NCI-H510A treated with DMSO at 0.1 percent for 48 hours (cell line): ENCODE measurements around the gene HIGD2B.
"Not testable (repeated sequence)": the region's sequence is repeated elsewhere in the genome, so short reads cannot be mapped to it uniquely, and the experiment has no call there.

Experiments used
- DNase-seq: peaks from one replicate; lab custom pipeline; 2025; lab: John Stamatoyannopoulos, UW

Gene HIGD2B, protein sequence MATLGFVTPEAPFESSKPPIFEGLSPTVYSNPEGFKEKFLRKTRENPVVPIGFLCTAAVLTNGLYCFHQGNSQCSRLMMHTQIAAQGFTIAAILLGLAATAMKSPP

DNA sequence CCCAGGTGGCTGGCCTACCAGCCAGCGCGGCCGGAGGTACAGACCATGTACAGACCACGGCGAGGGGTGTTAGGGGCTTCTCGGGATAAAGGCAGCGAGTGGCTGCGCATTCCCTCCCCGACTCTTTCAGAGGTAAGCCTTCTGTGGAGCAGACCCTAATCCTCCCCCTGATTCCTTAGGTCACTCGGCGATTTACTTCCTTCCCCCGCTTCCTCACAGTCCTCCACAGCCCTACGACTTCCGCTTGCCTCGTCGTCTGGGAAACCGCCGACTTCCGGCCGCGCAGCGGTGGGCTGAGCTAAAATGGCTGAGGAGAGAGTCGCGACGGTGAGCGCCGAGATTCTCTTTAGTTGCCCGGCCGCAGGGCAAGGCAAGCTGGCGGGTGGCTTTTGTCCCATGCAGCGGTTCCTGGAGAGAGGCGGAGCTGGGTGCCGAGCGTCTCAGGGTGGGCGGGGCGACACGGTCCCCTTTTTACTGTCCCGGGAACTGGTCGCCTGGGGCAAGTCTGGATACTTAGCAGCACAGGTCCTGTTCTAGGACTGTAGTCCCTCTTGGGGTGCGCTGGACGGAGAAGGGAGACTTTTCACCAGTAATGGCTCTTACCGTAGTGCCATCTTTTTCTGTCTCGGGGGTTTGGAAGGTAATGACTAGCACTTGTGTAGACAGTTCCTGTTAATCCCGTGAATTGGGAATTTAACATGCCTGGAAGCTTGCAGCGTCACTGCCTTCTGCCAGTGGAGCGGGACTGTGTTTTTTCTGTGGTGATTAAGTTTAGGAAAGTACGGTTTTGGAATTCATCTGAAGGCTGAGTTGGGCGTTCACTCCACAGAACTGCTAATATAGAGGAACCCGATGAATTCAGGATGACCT, at the start of gene HIGD2B, which contains the start of gene BBS4:
Gene HIGD2B, minus strand, starts transcription at position 258 of the 870 bp plus-strand sequence. CDS start 9,808 bp downstream, outside the sequence.
Gene BBS4, plus strand, starts transcription at position 283 of the 870 bp plus-strand sequence. Its CDS starts 21 bp downstream, at position 304.
- no peak for DNase-seq

DNA sequence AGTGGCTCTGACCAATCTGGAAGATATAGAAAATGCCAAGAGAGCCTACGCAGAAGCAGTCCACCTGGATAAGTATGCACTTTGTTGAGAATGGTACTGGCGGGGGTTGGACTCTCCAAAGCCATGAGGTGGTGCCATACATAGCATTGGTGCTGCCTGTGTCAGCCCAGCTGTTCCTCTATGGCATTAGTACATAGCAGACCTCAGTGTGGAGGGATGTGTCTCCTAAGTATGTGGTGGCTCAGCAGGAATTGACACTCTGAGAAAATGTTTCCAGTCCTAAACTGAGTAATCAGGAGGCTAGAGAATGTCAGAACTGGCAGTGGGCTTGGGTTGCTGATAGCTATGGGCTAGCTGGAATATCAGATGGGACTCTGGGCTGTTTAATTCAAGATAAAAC, 49.1 kb upstream of the HIGD2B start:
- no peak for DNase-seq

DNA sequence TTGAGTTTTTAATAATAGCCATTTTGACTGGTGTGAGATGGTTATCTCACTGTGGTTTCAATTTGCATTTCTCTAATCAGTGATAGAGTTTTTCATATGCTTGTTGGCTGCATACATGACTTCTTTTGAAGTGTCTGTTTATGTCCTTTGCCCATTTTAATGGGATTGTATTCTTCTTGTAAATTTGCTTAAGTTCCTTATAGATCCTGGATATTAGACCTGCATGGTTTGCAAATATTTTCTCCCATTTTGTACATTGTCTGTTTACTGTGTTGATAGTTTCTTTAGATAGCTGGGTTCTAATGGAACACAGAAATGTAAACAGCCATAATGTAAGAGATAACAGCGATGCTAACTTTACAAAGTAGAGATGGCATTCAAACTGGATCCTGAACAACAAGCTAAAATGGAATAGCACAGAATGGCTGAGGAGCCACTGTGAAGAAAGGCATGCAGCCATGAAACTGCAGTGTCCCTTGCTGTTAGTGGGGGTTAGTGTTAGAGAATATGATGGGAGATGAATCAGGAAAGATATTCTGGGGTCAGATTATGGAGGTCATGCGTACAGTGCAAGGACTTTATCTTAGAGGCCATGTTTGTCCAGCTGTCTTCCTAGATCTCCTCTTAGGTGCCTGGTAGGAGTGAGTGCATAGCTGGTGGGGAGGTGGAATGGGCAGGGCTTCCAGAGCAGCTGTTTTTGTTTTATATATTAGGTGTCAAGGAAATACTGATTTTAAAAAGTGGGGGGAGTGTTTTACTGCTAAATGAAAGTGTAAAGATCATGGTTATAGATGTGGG, 48.2 kb upstream of the HIGD2B start:
- no peak for DNase-seq

DNA sequence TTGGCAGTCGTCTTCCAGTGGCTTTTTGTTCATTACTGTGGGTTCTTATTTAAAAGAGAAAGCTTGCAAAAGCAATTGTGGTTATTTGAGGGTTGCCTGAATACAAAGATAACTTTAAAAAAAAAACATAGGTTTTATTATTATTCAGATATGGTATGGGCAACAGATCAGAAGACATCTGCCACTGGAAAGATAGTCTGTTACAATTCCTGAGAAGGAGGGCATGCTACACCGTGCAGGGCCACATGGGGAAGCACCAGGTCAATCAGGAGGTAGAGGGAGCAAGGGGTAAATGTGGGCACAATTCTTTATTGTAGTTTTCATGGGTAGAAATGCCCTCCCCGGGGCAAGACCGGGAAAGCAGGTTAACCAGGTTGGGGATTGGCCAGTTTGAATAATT, 46.5 kb upstream of the HIGD2B start:
- no peak for DNase-seq

DNA sequence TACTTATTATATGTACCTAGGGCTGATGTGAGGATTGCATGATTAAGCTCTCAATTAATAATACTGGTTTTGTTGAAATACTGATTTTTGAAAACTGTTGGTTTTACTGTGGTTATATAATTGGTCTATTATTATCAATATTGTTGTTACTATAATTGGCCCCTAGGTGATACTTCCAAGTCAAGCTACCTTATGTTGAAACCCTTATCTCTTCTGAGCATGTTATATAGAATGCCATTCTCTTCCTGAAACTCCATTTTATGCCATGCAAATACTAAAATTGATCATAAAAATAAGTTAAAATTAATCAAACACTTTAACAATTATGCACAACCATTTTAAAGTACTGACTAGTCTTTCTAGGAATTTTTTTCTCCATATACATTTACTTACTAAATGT, 46.1 kb upstream of the HIGD2B start:
- DNase-seq = no peak

DNA sequence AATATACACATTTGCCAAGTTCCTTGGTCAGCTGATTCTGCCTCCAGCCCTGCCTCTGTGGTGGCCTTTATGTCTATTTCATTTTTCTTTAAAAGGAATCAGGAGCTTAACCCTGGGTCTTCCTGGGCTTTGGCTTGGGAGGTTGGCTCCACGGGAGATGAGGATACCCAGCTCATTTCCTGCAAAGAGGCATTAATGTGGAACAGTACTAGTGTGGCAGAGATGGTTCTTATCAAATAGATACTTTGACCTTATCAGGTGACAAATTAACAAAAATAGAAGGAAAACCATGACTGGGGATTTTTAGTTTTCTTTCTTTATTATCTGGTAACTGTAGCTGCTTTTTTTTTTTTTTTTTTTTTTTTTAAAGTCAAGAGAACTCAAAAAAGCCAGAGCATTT, 42.8 kb upstream of the HIGD2B start:
- DNase-seq = no peak

DNA sequence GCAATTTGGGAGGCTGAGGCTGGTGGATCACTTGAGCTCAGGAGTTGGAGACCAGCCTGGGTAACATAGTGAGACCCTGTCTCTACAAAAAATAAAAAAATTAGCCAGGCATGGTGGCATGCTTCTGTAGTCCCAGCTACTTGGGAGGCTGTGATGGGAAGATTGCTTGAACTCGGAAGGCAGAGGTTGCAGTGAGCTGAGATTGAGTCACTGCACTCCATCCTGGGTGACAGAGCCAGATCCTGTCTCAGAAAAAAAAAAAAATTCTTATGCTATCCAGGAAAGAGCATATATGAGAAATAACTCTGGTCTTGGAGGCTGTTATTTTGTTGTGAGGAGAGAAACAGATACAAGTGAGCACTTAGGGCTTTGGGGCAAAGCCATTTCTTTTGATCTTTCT, 42.3 kb upstream of the HIGD2B start:
- DNase-seq = not testable (repeated sequence)

DNA sequence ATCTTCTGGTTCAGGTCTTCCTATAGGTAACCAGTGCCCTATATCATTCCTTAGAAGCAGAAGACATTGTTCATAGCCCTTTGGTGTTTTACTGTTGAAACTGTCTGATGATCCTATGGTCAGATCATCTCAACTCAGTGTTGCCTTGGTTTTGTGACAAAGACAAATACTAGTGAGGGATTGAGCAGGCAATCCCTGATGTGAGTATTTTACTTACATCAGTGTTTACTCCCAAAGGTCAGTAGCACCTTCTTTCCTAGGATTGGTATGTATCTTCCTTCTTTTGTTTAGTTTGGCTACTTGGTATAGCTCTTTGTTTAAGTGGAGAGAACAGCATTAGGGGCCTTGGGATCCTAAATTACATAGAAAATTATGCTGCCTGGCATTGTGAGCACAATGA, 41.2 kb upstream of the HIGD2B start:
- DNase-seq = no peak

DNA sequence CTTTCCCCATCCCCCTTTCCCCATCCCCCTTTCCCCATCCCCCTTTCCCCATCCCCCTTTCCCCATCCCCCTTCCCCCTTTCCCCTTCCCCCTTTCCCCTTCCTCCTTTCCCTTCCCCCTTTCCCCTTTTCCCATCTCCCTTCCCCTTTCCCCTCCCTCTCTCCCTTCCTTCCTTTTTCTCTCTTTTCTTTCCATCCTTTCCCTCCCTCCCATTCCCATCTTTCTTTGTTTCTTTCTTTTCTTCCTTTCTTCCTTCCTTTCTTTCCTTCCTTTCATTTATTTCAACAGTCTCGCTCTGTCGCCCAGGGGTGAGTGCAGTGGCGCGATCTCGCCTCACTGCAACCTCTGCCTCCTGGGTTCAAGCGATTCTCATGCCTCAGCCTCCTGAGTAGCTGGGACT, 39.9 kb upstream of the HIGD2B start:
- DNase-seq = not testable (repeated sequence)

DNA sequence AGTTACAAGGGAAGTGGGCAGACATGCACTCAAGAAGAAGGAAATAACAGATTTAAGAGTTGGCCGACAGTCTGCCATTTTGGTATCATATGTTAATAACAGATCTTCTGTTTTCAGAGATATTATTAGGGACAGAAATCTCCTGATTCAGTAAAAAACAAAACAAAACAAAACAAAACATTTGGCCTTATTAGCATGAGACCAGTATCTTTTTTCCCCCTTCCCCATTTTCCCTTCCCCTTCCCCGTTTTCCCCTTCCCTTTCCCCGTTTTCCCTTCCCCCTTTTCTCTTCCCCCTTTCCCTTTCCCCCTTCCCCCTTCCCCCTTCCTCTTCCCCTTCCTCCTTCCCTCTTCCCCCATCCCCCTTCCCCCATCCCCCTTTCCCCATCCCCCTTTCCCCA, 39.5 kb upstream of the HIGD2B start:
- no peak for DNase-seq

DNA sequence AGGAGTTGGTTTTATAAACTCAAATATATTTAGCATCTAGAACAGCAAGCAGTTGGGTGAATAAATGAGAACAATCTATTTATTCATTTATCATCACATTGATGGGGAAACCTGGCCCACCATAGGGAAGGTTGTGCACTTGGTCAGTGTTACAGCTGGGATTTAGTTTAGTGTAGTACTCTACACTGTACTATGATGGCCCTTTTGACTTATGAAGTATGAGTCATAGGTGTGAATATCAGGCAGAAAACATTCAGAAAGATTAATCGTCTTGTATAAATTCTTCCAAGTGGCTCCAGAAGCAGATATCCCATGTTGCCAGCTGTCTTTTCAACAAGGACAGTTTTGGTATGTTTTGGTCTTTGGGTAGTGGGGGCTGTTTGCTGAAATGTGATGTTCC, 38.0 kb upstream of the HIGD2B start:
- no peak for DNase-seq

DNA sequence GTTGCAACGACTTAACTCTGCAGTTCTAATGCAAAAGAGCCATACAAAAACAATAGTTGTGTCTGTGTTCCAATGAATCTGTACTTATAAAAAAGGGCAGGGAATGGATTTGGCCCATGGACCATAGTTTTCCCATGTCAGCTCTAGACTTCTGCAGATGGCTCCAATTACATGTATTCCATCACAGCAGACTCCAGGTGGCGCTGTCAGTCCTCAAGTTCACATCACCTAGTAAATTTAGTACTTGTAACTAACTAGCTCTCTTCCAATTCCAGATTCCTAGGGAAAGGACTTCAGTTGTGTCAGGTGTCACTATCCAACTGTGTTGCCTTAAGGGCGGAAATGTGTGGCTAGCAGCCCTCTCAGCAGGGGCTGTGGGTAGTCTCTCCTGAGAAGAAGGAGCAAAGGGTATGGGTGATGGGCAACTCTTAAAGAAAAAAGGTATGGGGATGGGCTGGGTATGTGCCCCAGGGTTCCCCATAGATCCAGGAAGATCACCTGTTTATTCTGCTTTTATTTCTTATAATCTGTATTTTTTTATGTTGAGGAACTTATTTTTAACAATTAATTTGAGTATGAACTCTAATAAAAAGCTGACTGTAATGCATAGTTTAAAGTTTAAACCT, 36.2 kb upstream of the HIGD2B start:
- peak; percentile 22 for DNase-seq

DNA sequence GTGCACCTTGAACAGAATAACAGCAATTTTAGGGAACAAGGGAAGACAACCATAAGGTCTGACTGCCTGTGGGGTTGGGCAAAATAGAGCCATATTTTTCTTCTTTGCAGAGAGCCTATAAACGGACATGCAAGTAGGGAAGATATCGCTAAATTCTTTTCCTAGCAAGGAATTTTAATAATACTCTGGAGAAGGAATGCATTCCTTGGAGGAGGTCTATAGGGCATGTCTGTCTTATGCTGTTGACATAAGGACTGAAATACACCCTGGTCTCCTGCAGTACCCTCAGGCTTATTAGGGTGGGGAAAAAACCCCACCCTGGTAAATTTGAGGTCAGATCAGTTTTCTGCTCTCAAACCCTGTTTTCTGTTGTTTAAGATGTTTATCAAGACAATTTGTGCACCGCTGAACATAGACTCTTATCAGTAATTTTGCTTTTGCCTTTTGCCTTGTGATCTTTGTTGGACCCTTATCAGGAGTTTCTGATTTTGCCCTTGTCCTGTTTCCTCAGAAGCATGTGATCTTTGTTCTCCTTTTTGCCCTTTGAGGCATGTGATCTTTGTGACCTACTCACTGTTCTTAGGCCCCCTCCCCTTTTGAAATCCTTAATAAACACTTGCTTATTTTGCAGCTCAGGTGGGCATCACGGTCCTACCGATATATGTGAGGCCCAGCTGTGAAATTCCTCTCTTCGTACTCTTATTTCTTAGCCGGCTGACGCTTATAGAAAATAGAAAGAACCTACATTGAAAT, 22.7 kb upstream of the HIGD2B start:
- not testable (repeated sequence) for DNase-seq

DNA sequence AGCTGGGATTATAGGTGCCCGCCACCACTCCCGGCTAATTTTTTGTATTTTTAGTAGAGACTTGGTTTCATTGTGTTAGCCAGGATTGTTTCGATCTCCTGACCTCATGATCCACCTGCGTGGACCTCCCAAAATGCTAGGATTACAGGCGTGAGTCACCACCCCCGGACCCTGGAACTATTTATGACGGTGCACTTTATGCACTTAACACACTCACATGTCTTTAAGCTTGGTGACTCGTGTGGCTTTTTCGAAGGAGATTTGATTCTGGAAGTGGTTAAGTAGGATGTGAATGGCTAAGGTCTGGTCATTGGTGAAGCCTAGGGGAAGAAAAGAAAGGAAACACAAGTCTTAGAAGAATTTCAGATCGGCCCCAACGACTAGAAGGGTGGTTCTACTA, 20.3 kb upstream of the HIGD2B start:
- no peak for DNase-seq

DNA sequence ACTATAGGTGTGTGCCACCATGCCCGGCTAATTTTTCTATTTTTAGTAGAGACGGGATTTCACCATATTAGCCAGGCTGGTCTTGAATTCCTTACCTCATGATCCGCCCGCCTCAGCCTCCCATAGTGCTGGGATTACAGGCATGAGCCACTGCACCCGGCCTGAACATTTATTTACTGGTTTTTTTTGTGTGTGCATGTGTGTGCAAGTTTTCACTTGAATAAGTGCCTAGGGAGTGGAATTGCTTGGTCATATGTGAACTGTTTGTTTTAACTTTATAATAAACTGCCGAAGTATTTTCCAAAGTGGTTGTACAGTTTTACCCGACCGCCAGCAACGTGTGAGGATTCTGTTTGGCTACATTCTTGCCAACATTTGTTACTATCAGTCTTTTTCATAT, 14.1 kb upstream of the HIGD2B start:
- DNase-seq = no peak

DNA sequence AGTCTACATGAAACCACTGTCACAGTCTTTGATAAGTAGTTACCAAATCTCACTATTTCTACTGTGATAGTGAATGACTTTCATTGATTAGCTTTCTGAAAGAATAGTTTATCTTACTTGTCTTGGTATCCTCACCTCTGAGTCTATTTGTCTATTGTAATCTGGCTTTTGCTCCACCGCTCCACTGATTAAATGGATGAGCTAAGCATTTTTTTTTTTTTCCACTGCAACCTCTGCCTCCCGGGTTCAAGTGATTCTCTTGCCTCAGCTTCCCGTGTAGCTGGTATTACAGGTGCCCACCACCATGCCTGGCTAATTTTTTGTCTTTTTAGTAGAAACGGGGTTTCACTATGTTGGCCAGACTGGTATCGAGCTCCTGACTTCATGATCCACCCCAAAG, 13.0 kb upstream of the HIGD2B start:
- DNase-seq = no peak

DNA sequence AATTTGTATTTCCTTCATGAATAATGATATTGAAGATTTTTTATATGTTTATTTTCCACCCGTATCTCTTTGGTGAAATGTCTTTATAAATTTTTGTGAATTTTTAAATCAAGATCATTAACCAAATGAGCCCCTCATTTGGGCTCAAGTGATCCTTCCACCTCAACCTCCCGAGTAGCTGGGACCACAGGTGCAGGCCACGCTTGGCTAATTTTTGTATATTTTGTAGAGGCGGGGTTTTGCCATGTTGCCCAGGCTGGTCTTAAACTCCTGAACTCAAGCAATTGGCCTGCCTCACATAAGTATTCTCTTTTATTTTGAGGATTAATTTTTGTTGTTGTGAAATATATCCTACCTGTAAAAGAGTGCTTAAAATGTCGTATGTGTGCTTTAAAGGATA, 5.0 kb upstream of the HIGD2B start:
- peak; percentile 37 for DNase-seq

DNA sequence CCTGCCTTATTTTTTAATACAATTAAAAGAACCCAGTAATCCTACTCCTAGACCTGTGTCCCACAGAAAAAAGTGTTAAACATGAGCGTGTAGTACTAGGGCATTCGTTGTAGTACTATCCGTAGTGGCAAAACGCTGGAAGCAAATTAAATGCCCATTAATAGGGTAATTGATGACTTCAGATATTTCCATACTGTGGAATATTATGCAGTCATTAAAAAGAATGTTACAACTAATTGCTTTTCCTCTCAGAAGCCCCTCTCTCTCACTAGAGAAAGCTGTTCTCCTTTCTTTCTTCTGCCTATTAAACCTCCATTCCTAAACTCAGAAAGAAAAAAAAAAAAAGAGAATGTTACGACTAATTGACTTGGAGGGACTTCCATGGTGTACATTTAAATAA, 2.7 kb upstream of the HIGD2B start:
- DNase-seq = no peak

DNA sequence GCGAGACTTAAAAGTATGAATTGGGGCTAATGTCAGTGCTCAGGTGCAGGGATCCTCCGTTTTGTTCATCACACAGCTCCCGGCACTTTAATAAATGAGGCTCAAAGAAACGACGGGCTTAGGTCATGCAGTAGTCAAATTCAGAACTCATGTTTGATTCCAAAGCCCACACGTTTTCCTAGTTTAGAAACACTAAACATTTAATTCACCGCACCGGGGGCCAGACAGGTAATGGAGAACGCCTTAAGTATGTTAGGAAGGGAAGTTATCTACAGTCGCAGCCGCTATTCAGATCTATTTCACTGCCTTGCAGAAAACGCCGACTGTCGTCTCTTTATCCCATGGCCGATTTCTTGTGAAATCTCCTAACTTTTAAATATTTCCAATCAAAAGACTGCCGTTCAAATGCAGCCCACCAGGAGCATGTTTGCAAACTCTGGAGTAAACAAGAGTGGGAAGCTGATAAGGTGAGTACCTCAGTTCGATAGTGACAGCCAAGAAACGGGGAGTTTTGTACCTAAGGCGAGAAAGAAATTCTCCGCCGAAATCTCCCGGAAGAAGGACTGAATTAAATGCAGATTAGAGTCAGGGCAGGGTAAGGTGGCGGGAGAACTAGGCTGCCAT, 569 bp downstream of the HIGD2B start:
- DNase-seq = no peak

DNA sequence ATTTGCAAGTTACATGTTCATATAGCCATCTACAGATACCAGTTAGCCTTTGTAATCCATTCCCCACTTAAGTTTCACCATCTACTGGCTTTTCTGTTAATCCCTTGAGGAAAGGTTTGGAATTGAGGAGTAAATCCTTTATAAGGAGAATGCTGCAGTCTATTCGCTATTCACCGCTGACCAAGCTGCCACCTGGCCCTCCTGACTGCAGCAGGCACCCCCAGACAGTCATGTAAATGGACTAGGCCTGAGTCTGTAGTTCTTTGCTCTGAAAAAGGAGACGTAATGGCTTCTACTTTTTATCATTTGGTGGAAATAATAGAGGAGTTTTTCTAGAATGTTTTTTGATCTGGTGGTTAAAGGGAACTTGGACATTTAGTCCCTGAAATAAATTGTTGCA, 3.2 kb downstream of the HIGD2B start:
- no peak for DNase-seq

DNA sequence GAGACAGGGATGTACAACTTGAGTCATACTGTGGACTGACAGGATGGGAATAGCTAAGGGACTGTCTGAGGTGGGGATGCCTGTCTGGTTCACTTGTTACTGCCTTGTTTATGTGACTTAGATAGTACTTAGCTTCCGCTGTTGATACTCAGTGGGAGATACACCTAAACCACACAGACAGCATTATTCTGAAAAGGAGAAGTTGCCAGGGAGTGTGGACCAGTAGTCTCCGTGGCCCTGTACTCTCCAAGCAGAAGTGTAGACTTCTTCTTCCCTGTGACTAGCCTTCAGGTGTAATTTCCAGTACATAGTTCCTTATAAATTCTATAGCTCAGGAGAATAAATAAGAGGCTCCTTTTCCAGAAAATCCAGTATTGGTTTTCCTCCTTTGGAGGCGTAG, 5.1 kb downstream of the HIGD2B start:
- DNase-seq = no peak
